ENCODE results near the gene TPCN2. TPM values are rescaled to one million over a fixed set of nuclear protein-coding genes. Genes with fewer than 3 reads are reported as not detected.

Gene TPCN2
- total and polyA plus RNA-seq, 9 donors = 6.4 to 9.9 (median 7.6) TPM

GRCh38 chr11:69037074-69037473 is 11.7 kb upstream of the TPCN2 start:
- Histone ChIP-seq H3K36me3 (ENCODE audit: control insufficient read depth, insufficient read depth, low read length) (no peaks in the 10 kb centered on the region), H3K27ac (ENCODE audit: low read length) (no peak overlapping the region), H3K27me3 (ENCODE audit: control insufficient read depth, insufficient read depth, low read length) (peaks cover 2% of the 10 kb centered on the region), H3K9me3 (replicated peaks; ENCODE audit: control insufficient read depth, low read depth, low read length) (no peaks in the 10 kb centered on the region), H3K4me1 (ENCODE audit: control insufficient read depth, insufficient read depth, low read length) (peaks cover 46% of the 10 kb centered on the region), H3K4me3 (ENCODE audit: low read length) (no peak overlapping the region)
- 62% methylated on average over 14 of the region's 18 CpGs for WGBS (ENCODE audit: insufficient coverage)
- DNase-seq = no peak

GRCh38 chr11:69037544-69037943 is 11.2 kb upstream of the TPCN2 start:
- H3K27me3 ChIP-seq (ENCODE audit: control insufficient read depth, insufficient read depth, low read length) = peaks cover 2% of the 10 kb centered on the region
- DNase-seq = peak; percentile 39
- peak overlapping the region; percentile 69 for H3K27ac ChIP-seq (ENCODE audit: low read length)
- 85% methylated on average over 4 of the region's 8 CpGs for WGBS (ENCODE audit: insufficient coverage)
- H3K4me3 ChIP-seq (ENCODE audit: low read length) = no peak overlapping the region
- H3K36me3 ChIP-seq (ENCODE audit: control insufficient read depth, insufficient read depth, low read length) = no peaks in the 10 kb centered on the region
- no peaks in the 10 kb centered on the region for H3K9me3 ChIP-seq (replicated peaks; ENCODE audit: control insufficient read depth, low read depth, low read length)
- H3K4me1 ChIP-seq (ENCODE audit: control insufficient read depth, insufficient read depth, low read length) = peaks cover 46% of the 10 kb centered on the region

GRCh38 chr11:69039501-69039900 is 9.2 kb upstream of the TPCN2 start:
- peaks cover 2% of the 10 kb centered on the region for H3K27me3 ChIP-seq (ENCODE audit: control insufficient read depth, insufficient read depth, low read length)
- peaks cover 40% of the 10 kb centered on the region for H3K4me1 ChIP-seq (ENCODE audit: control insufficient read depth, insufficient read depth, low read length)
- no peaks in the 10 kb centered on the region for H3K9me3 ChIP-seq (replicated peaks; ENCODE audit: control insufficient read depth, low read depth, low read length)
- no CpG with 5 or more reads among the region's 1 CpG for WGBS (ENCODE audit: insufficient coverage)
- H3K27ac ChIP-seq (ENCODE audit: low read length) = no peak overlapping the region
- no peak overlapping the region for H3K4me3 ChIP-seq (ENCODE audit: low read length)
- DNase-seq = no peak
- H3K36me3 ChIP-seq (ENCODE audit: control insufficient read depth, insufficient read depth, low read length) = no peaks in the 10 kb centered on the region

- no peaks in the 10 kb centered on the region for H3K9me3 ChIP-seq (replicated peaks; ENCODE audit: control insufficient read depth, low read depth, low read length)
- H3K27ac ChIP-seq (ENCODE audit: low read length) = no peak overlapping the region
- no peak for DNase-seq
- no peaks in the 10 kb centered on the region for H3K36me3 ChIP-seq (ENCODE audit: control insufficient read depth, insufficient read depth, low read length)
- WGBS (ENCODE audit: insufficient coverage) = 93% methylated on average over 3 of the region's 6 CpGs
- no peak overlapping the region for H3K4me3 ChIP-seq (ENCODE audit: low read length)
- H3K27me3 ChIP-seq (ENCODE audit: control insufficient read depth, insufficient read depth, low read length) = peaks cover 2% of the 10 kb centered on the region
- peaks cover 42% of the 10 kb centered on the region for H3K4me1 ChIP-seq (ENCODE audit: control insufficient read depth, insufficient read depth, low read length)
Measured at GRCh38 chr11:69040051-69040450, 8.7 kb upstream of the TPCN2 start.

GRCh38 chr11:69040581-69041260 is 8.0 kb upstream of the TPCN2 start:
- Histone ChIP-seq H3K4me1 (ENCODE audit: control insufficient read depth, insufficient read depth, low read length) (peaks cover 37% of the 10 kb centered on the region), H3K9me3 (replicated peaks; ENCODE audit: control insufficient read depth, low read depth, low read length) (no peaks in the 10 kb centered on the region), H3K4me3 (ENCODE audit: low read length) (no peak overlapping the region), H3K27ac (ENCODE audit: low read length) (no peak overlapping the region), H3K36me3 (ENCODE audit: control insufficient read depth, insufficient read depth, low read length) (no peaks in the 10 kb centered on the region), H3K27me3 (ENCODE audit: control insufficient read depth, insufficient read depth, low read length) (peaks cover 2% of the 10 kb centered on the region)
- DNase-seq = no peak
- no CpG with 5 or more reads among the region's 4 CpGs for WGBS (ENCODE audit: insufficient coverage)

- WGBS (ENCODE audit: insufficient coverage) = 50% methylated on average over 1 of the region's 2 CpGs
- Histone ChIP-seq H3K4me1 (ENCODE audit: control insufficient read depth, insufficient read depth, low read length) (peaks cover 29% of the 10 kb centered on the region), H3K36me3 (ENCODE audit: control insufficient read depth, insufficient read depth, low read length) (no peaks in the 10 kb centered on the region), H3K27me3 (ENCODE audit: control insufficient read depth, insufficient read depth, low read length) (peaks cover 2% of the 10 kb centered on the region), H3K9me3 (replicated peaks; ENCODE audit: control insufficient read depth, low read depth, low read length) (no peaks in the 10 kb centered on the region), H3K27ac (ENCODE audit: low read length) (no peak overlapping the region), H3K4me3 (ENCODE audit: low read length) (no peak overlapping the region)
- no peak for DNase-seq
Measured at GRCh38 chr11:69041516-69041915, 7.2 kb upstream of the TPCN2 start.

- Histone ChIP-seq H3K4me3 (ENCODE audit: low read length) (no peak overlapping the region), H3K36me3 (ENCODE audit: control insufficient read depth, insufficient read depth, low read length) (no peaks in the 10 kb centered on the region), H3K27me3 (ENCODE audit: control insufficient read depth, insufficient read depth, low read length) (no peaks in the 10 kb centered on the region), H3K4me1 (ENCODE audit: control insufficient read depth, insufficient read depth, low read length) (peaks cover 25% of the 10 kb centered on the region), H3K27ac (ENCODE audit: low read length) (peak overlapping the region; percentile 35), H3K9me3 (replicated peaks; ENCODE audit: control insufficient read depth, low read depth, low read length) (no peaks in the 10 kb centered on the region)
- 29% methylated on average over 9 of the region's 15 CpGs for WGBS (ENCODE audit: insufficient coverage)
- DNase-seq = peak; percentile 70
Measured at GRCh38 chr11:69044111-69045013, 4.4 kb upstream of the TPCN2 start.

GRCh38 chr11:69048031-69048693 is 570 bp upstream of the TPCN2 start:
- Histone ChIP-seq H3K4me1 (ENCODE audit: control insufficient read depth, insufficient read depth, low read length) (peaks cover 28% of the 10 kb centered on the region), H3K27me3 (ENCODE audit: control insufficient read depth, insufficient read depth, low read length) (no peaks in the 10 kb centered on the region), H3K4me3 (ENCODE audit: low read length) (peak overlapping the region; percentile 76), H3K27ac (ENCODE audit: low read length) (peak overlapping the region; percentile 37), H3K9me3 (replicated peaks; ENCODE audit: control insufficient read depth, low read depth, low read length) (no peaks in the 10 kb centered on the region), H3K36me3 (ENCODE audit: control insufficient read depth, insufficient read depth, low read length) (peaks cover 3% of the 10 kb centered on the region)
- no peak for DNase-seq
- WGBS (ENCODE audit: insufficient coverage) = 27% methylated on average over 3 of the region's 11 CpGs

GRCh38 chr11:69049490-69049867 is 747 bp downstream of the TPCN2 start:
- no peaks in the 10 kb centered on the region for H3K27me3 ChIP-seq (ENCODE audit: control insufficient read depth, insufficient read depth, low read length)
- peak overlapping the region; percentile 76 for H3K4me3 ChIP-seq (ENCODE audit: low read length)
- peak; percentile 39 for DNase-seq
- 10% methylated on average over 4 of the region's 15 CpGs for WGBS (ENCODE audit: insufficient coverage)
- H3K4me1 ChIP-seq (ENCODE audit: control insufficient read depth, insufficient read depth, low read length) = peaks cover 23% of the 10 kb centered on the region
- H3K27ac ChIP-seq (ENCODE audit: low read length) = peak overlapping the region; percentile 47
- H3K9me3 ChIP-seq (replicated peaks; ENCODE audit: control insufficient read depth, low read depth, low read length) = no peaks in the 10 kb centered on the region
- H3K36me3 ChIP-seq (ENCODE audit: control insufficient read depth, insufficient read depth, low read length) = peaks cover 8% of the 10 kb centered on the region

Measured in muscle of leg (tissue), 11 donors.